Neural cell (in vitro differentiated cells): ENCODE measurements around the gene SERPINA3.

Experiments
- CTCF ChIP-seq: fragments of 450-650 bp; IDR thresholded peaks from 2 replicates; pipeline ENCODE4 v1.5.1; 2014; ENCODE audit warnings: antibody characterized with exemption, mild to moderate bottlenecking, moderate library complexity; ENCODE audit not compliant: poor library complexity, severe bottlenecking
- EP300 ChIP-seq: fragments of 450-650 bp; conservative IDR thresholded peaks from 2 replicates; pipeline ENCODE4 v1.6.1; 2014; ENCODE audit warnings: antibody characterized with exemption, mild to moderate bottlenecking, moderate library complexity; ENCODE audit not compliant: poor library complexity, severe bottlenecking
- EZH2 ChIP-seq: fragments of 200-600, 300-800 bp; shearing (Covaris generic), sonication (generic); IDR thresholded peaks from 2 replicates; pipeline ENCODE4 v1.6.1; 2014; ENCODE audit warnings: antibody characterized with exemption, low read length, borderline replicate concordance, mild to moderate bottlenecking; ENCODE audit not compliant: insufficient read depth, poor library complexity, severe bottlenecking
- MXI1 ChIP-seq: fragments of 450-650 bp; conservative IDR thresholded peaks from 2 replicates; pipeline ENCODE4 v1.6.1; 2014; ENCODE audit warnings: antibody characterized with exemption, mild to moderate bottlenecking; ENCODE audit not compliant: poor library complexity, severe bottlenecking
- POLR2AphosphoS5 ChIP-seq: IDR thresholded peaks from 2 replicates; pipeline ENCODE4 v1.6.1; 2012
- REST ChIP-seq: IDR thresholded peaks from 2 replicates; pipeline ENCODE4 v1.6.1; 2012; ENCODE audit warnings: borderline replicate concordance
- SMC3 ChIP-seq: fragments of 450-650 bp; conservative IDR thresholded peaks from 2 replicates; pipeline ENCODE4 v1.6.1; 2014; ENCODE audit warnings: antibody characterized with exemption, mild to moderate bottlenecking, moderate library complexity; ENCODE audit not compliant: poor library complexity
- TAF1 ChIP-seq: IDR thresholded peaks from 2 replicates; pipeline ENCODE4 v1.6.1; 2012; ENCODE audit warnings: low read depth

- TF ChIP-seq CTCF (no peak), REST (no peak), TAF1 (no peak), POLR2AphosphoS5 (no peak), EZH2 (no peak), MXI1 (no peak), EP300 (no peak), SMC3 (no peak)
Measured at GRCh38 chr14:94571950-94572349, 40.2 kb upstream of the SERPINA3 start.
